Measurements from ENCODE around the gene TFEC.

GRCh38 chr7:115975766-115976165, 54.8 kb downstream of the TFEC start:
- TF ChIP-seq CTCF (conservative IDR thresholded peaks at IDR 0.05) (no peak), ZFX (IDR thresholded peaks at IDR 0.05) (no peak)
